ENCODE data around the gene VOPP1. TPM values are rescaled to one million over a fixed set of nuclear protein-coding genes. Genes with fewer than 3 reads are reported as not detected.

VOPP1 gene
- total and polyA plus RNA-seq, 9 donors: 28.0 to 52.1 (median 48.6) TPM

DNA sequence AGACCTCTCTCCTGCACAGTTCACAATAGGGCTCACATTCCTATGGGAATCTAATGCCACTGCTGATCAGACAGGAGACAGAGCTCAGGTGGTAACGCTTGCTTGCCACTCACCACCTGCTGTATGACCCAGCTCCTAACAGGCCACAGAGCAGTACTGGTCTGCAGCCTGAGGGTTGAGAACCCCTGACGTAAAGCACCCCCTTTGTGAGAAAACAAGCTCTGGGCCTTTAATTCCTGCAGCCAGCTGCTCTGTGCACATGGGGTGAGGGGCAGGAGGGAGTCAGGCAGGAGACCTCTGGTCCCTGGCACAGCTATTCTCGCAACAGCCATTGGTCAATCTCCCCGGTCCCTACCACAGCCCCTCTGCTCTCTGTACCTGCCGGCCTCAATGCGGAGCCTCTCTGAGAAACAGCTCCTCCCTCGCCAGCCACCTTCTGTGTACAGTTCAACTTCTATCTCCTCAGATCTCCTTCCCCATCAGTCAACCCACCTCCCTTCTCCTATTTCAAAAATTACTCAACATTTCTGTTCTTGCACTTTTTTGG is 105.2 kb downstream of the VOPP1 start:
- Histone ChIP-seq H3K27me3 (no peaks in the 10 kb centered on the region), H3K4me3 (no peak overlapping the region), H3K4me1 (ENCODE audit: insufficient read depth) (no peaks in the 10 kb centered on the region), H3K27ac (no peak overlapping the region), H3K36me3 (no peaks in the 10 kb centered on the region), H3K9me3 (no peaks in the 10 kb centered on the region)
- WGBS, 3 donors: 96 to 97% (median 96%) methylated on average over 7 of the region's 7 CpGs
- intact Hi-C loops (cut with DNase I): no loop called here
- TF ChIP-seq POLR2A (IDR thresholded peaks at IDR 0.05) (no peak), EP300 (IDR thresholded peaks at IDR 0.05) (no peak)
- TF ChIP-seq, protein P1, sequence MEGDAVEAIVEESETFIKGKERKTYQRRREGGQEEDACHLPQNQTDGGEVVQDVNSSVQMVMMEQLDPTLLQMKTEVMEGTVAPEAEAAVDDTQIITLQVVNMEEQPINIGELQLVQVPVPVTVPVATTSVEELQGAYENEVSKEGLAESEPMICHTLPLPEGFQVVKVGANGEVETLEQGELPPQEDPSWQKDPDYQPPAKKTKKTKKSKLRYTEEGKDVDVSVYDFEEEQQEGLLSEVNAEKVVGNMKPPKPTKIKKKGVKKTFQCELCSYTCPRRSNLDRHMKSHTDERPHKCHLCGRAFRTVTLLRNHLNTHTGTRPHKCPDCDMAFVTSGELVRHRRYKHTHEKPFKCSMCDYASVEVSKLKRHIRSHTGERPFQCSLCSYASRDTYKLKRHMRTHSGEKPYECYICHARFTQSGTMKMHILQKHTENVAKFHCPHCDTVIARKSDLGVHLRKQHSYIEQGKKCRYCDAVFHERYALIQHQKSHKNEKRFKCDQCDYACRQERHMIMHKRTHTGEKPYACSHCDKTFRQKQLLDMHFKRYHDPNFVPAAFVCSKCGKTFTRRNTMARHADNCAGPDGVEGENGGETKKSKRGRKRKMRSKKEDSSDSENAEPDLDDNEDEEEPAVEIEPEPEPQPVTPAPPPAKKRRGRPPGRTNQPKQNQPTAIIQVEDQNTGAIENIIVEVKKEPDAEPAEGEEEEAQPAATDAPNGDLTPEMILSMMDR (IDR thresholded peaks at IDR 0.05): no peak
- no peak for DNase-seq

DNA sequence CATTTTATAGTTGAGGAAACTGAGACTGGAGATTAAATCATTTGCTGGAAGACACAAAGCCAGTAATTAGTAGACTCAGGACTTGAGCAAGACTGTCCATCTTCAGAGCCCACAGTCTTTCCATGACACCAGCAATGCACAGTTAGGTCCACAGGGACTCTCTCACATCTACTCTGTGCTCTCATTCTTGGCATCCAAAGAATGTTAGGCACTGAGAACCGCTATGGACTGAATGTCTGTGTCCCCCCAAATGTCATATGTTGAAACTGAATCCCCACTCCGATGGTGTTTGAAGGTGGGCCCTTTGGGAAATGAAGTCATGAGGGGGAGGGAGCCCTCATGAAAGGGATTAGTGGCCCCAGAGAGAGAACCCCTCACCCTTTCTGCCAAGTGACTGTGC is 106.6 kb downstream of the VOPP1 start:
- H3K9me3 ChIP-seq: no peaks in the 10 kb centered on the region
- H3K27me3 ChIP-seq: no peaks in the 10 kb centered on the region
- no peak overlapping the region for H3K27ac ChIP-seq
- WGBS, 3 donors: 83 to 89% (median 85%) methylated on average over 2 of the region's 2 CpGs
- no peak overlapping the region for H3K4me3 ChIP-seq
- H3K36me3 ChIP-seq: no peaks in the 10 kb centered on the region
- H3K4me1 ChIP-seq (ENCODE audit: insufficient read depth): no peaks in the 10 kb centered on the region
- no peak for DNase-seq
- intact Hi-C loops (cut with DNase I): no loop called here
- TF ChIP-seq, protein P1 (IDR thresholded peaks at IDR 0.05): no peak
- TF ChIP-seq POLR2A (IDR thresholded peaks at IDR 0.05): no peak
- no peak for TF ChIP-seq EP300 (IDR thresholded peaks at IDR 0.05)

DNA sequence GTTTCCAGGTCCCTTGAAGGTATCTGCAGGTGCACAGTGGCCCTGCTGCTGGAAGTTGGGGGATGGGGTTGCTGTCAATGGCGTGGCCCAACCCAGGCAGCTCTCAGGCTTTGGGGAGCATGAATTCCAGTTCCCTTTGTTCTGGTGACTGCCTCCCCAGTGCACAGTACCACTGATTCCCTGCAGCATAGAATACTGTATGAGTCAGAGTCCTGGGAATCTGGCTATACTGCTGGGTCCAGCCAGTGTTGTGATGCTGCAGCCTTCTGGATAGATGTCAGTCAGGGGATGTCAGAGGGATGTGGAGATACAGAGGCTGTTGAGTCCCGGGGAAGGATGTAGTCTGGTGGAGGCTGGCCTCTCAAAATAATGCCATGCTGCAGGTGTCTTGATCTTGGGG is 107.9 kb downstream of the VOPP1 start:
- H3K9me3 ChIP-seq: no peaks in the 10 kb centered on the region
- TF ChIP-seq POLR2A (IDR thresholded peaks at IDR 0.05) (no peak), EP300 (IDR thresholded peaks at IDR 0.05) (no peak)
- TF ChIP-seq, protein P1 (IDR thresholded peaks at IDR 0.05): no peak
- intact Hi-C loops (cut with DNase I): no loop called here
- no peaks in the 10 kb centered on the region for H3K27me3 ChIP-seq
- H3K36me3 ChIP-seq: no peaks in the 10 kb centered on the region
- DNase-seq: no peak
- 92 to 97% (median 96%) methylated on average over 2 of the region's 2 CpGs for WGBS, 3 donors
- H3K4me1 ChIP-seq (ENCODE audit: insufficient read depth): no peaks in the 10 kb centered on the region
- H3K27ac ChIP-seq: no peak overlapping the region
- no peak overlapping the region for H3K4me3 ChIP-seq

DNA sequence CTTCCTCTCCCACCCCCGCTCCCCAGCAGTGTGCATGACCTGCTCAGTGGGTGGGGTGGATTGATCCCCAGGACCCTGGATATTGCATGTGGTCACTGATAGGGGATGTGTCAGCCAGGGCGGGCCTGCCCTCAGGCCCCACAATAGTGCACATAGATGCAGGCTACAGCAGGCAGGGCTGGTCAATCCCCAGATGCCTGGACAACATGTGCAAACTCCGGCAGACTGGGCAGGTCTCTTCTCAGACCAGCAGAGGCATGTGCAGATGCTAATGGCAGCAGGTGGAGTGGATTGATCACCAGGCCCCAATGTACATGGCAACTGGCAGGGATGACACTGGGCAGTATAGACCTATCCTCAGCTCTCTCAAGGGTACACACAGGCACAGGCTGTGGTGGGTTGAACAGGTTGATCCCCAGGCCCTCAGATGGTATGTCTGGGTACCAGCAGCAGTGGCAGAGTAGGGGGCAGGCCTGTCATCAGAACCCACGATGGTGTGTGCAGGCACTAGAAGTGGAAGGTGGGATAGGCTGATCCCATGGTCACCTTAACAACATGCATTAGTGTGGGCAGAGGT is 108.5 kb downstream of the VOPP1 start:
- Histone ChIP-seq H3K4me3 (no peak overlapping the region), H3K9me3 (no peaks in the 10 kb centered on the region), H3K27me3 (no peaks in the 10 kb centered on the region), H3K4me1 (ENCODE audit: insufficient read depth) (no peaks in the 10 kb centered on the region), H3K27ac (no peak overlapping the region), H3K36me3 (no peaks in the 10 kb centered on the region)
- no peak for DNase-seq
- TF ChIP-seq EP300 (IDR thresholded peaks at IDR 0.05) (no peak), POLR2A (IDR thresholded peaks at IDR 0.05) (no peak)
- TF ChIP-seq, protein P1 (IDR thresholded peaks at IDR 0.05): no peak
- 95 to 100% (median 99%) methylated on average over 4 of the region's 4 CpGs for WGBS, 3 donors
- intact Hi-C loops (cut with DNase I): no loop called here

Data from ovary (tissue), 9 donors.